H1 (cell line): ENCODE data around the gene PRKN. TPM values are rescaled to one million over a fixed set of nuclear protein-coding genes. Genes with fewer than 3 reads are reported as not detected.

Experiments used
- CTCF ChIA-PET: fragments of 300-600 bp; sonication (Branson Sonifier 250); formaldehyde crosslinking; loops from one replicate; lab custom pipeline; 2021; ENCODE audit not compliant: partially characterized antibody; lab: Charles Lee
- POLR2A ChIA-PET: fragments of 300-600 bp; sonication (Branson Sonifier 250); formaldehyde crosslinking; loops from one replicate; lab custom pipeline; 2021; ENCODE audit warnings: inconsistent platforms; ENCODE audit not compliant: partially characterized antibody; lab: Charles Lee
- DNase-seq, 2 experiments: peaks; one replicate each; pipeline versions ENCODE4 v3.0.0 to v3.0.0-alpha.2; 2010 to 2022; ENCODE audit warnings: low spot score in 2 of 2, low read depth in 1 of 2, mixed read lengths in 1 of 2
- FAIRE-seq: peaks from 2 replicates; lab custom pipeline; 2011; peaks lifted over from hg19 to GRCh38; lab: Jason Lieb, UNC
- H2AFZ ChIP-seq: 2 replicates; pipeline ENCODE4 v1.8.1; 2012; ENCODE audit warnings: low read length, inconsistent platforms
- H2AK5ac ChIP-seq: 2 replicates; pipeline ENCODE4 v1.6.1; 2013; ENCODE audit warnings: low read depth, low read length
- H2BK120ac ChIP-seq: replicated peaks from 2 replicates; pipeline ENCODE3; 2013; ENCODE audit warnings: low read depth, low read length, inconsistent platforms
- H2BK12ac ChIP-seq: 2 replicates; pipeline ENCODE4 v1.6.1; 2013; ENCODE audit warnings: low read depth, low read length
- H2BK15ac ChIP-seq: 2 replicates; pipeline ENCODE4 v1.6.1; 2013; ENCODE audit warnings: low read length
- H2BK20ac ChIP-seq: 2 replicates; pipeline ENCODE4 v1.6.1; 2013; ENCODE audit warnings: low read length
- H2BK5ac ChIP-seq: 2 replicates; pipeline ENCODE4 v1.6.1; 2013; ENCODE audit warnings: low read depth, low read length
- H3K14ac ChIP-seq: 2 replicates; pipeline ENCODE4 v1.6.1; 2013; ENCODE audit warnings: inconsistent platforms; ENCODE audit not compliant: insufficient read length
- H3K18ac ChIP-seq: 2 replicates; pipeline ENCODE4 v1.6.1; 2013; ENCODE audit warnings: low read length; ENCODE audit errors: extremely low read depth
- H3K23ac ChIP-seq: 2 replicates; pipeline ENCODE4 v1.6.1; 2013; ENCODE audit warnings: inconsistent platforms; ENCODE audit not compliant: insufficient read length
- H3K23me2 ChIP-seq: 2 replicates; pipeline ENCODE4 v1.6.1; 2013; ENCODE audit warnings: low read depth, low read length
- H3K27ac ChIP-seq: 2 replicates; pipeline ENCODE4 v1.6.1; 2011; ENCODE audit warnings: low read depth, low read length, inconsistent platforms
- H3K27me3 ChIP-seq, 4 experiments: replicated peaks in 1 of 4; 1 replicate in 1 of 4; 2 replicates in 3 of 4; pipeline versions ENCODE4 v1.6.1 to v1.8.1; 2011 to 2013; ENCODE audit warnings: low read length in 3 of 4, mild to moderate bottlenecking in 3 of 4, inconsistent platforms in 2 of 4, mixed read lengths in 2 of 4, moderate library complexity in 1 of 4; ENCODE audit not compliant: control insufficient read depth in 3 of 4, insufficient read depth in 3 of 4; ENCODE audit errors: extremely low read depth in 1 of 4
- H3K36me3 ChIP-seq, 4 experiments: 2 replicates each; pipeline versions ENCODE4 v1.6.1 to v1.8.1; 2011 to 2013; ENCODE audit warnings: mild to moderate bottlenecking in 4 of 4, low read length in 3 of 4, moderate library complexity in 2 of 4, control low read depth in 1 of 4, inconsistent platforms in 1 of 4; ENCODE audit not compliant: insufficient read depth in 4 of 4, control insufficient read depth in 2 of 4
- H3K4ac ChIP-seq: replicated peaks from 2 replicates; pipeline ENCODE3; 2013; ENCODE audit warnings: low read length, low read depth, mixed read lengths, inconsistent platforms; ENCODE audit not compliant: insufficient read length
- H3K4me1 ChIP-seq, 4 experiments: replicated peaks in 1 of 4; 1 replicate in 1 of 4; 2 replicates in 3 of 4; pipeline versions ENCODE4 v1.6.1 to v1.8.1; 2011 to 2013; ENCODE audit warnings: low read length in 3 of 4, inconsistent platforms in 2 of 4, mixed read lengths in 1 of 4; ENCODE audit not compliant: insufficient read depth in 4 of 4, control insufficient read depth in 3 of 4
- H3K4me2 ChIP-seq, 2 experiments: 2 replicates each; pipeline versions ENCODE4 v1.6.1 to v1.8.1; 2011 to 2013; ENCODE audit warnings: low read depth in 2 of 2, low read length in 2 of 2, control low read depth in 1 of 2, inconsistent platforms in 1 of 2, mild to moderate bottlenecking in 1 of 2; ENCODE audit not compliant: insufficient read depth in 1 of 2
- H3K4me3 ChIP-seq, 4 experiments: fragments of 200-600, 300-600 bp in 1 of 4; sonication (generic), shearing (Covaris generic), sonication (Bioruptor Twin) in 1 of 4; 2 replicates each; pipeline versions ENCODE4 v1.5.1 to v1.8.1; 2011 to 2016; ENCODE audit warnings: low read length in 4 of 4, low read depth in 3 of 4, control low read depth in 2 of 4, inconsistent platforms in 2 of 4, mild to moderate bottlenecking in 2 of 4, mixed read lengths in 1 of 4, moderate library complexity in 1 of 4; ENCODE audit not compliant: insufficient read depth in 2 of 4; ENCODE audit errors: extremely low read depth in 1 of 4
- H3K56ac ChIP-seq: replicated peaks from 2 replicates; pipeline ENCODE3; 2013; ENCODE audit warnings: low read depth, mild to moderate bottlenecking, mixed read lengths, low read length, inconsistent platforms; ENCODE audit not compliant: insufficient read length
- H3K79me1 ChIP-seq: 2 replicates; pipeline ENCODE4 v1.6.1; 2013; ENCODE audit warnings: low read depth, low read length, control low read depth
- H3K79me2 ChIP-seq, 2 experiments: 2 replicates each; pipeline versions ENCODE4 v1.6.1 to v1.8.1; 2012 to 2013; ENCODE audit warnings: low read length in 2 of 2, mild to moderate bottlenecking in 2 of 2, inconsistent platforms in 1 of 2; ENCODE audit not compliant: insufficient read depth in 2 of 2, control insufficient read depth in 1 of 2
- H3K9ac ChIP-seq, 4 experiments: replicated peaks in 1 of 4; 1 replicate in 1 of 4; 2 replicates in 3 of 4; pipeline versions ENCODE4 v1.6.1 to v1.8.1; 2011 to 2013; ENCODE audit warnings: low read depth in 3 of 4, low read length in 3 of 4, control low read depth in 2 of 4, mild to moderate bottlenecking in 2 of 4, moderate library complexity in 2 of 4, inconsistent platforms in 1 of 4; ENCODE audit errors: extremely low read depth in 1 of 4
- H3K9me3 ChIP-seq, 2 experiments: 2 replicates each; pipeline versions ENCODE4 v1.6.1 to v1.8.1; 2012 to 2013; ENCODE audit warnings: mild to moderate bottlenecking in 2 of 2, moderate library complexity in 2 of 2, control low read depth in 1 of 2, inconsistent platforms in 1 of 2, low read depth in 1 of 2, low read length in 1 of 2, mixed read lengths in 1 of 2; ENCODE audit not compliant: insufficient read depth in 2 of 2
- H4K20me1 ChIP-seq, 2 experiments: replicated peaks in 1 of 2; 2 replicates each; pipeline versions ENCODE3 to v1.8.1; 2011 to 2013; ENCODE audit warnings: inconsistent platforms in 2 of 2, low read length in 2 of 2, mild to moderate bottlenecking in 1 of 2; ENCODE audit not compliant: insufficient read depth in 2 of 2, control insufficient read depth in 1 of 2
- H4K5ac ChIP-seq: 2 replicates; pipeline ENCODE4 v1.6.1; 2013; ENCODE audit warnings: low read length, low read depth, mixed read lengths, inconsistent platforms; ENCODE audit not compliant: insufficient read length
- H4K8ac ChIP-seq: 2 replicates; pipeline ENCODE4 v1.8.0; 2013; ENCODE audit warnings: mild to moderate bottlenecking, moderate library complexity, low read length, inconsistent platforms; ENCODE audit not compliant: insufficient read depth; ENCODE audit errors: extremely low read depth
- H4K91ac ChIP-seq: replicated peaks from 2 replicates; pipeline ENCODE3; 2013; ENCODE audit warnings: low read length, mixed read lengths, inconsistent platforms; ENCODE audit not compliant: insufficient read length
- CHD1 ChIP-seq: IDR thresholded peaks from 2 replicates; pipeline ENCODE4 v1.6.1; 2012; ENCODE audit warnings: low read depth, low read length, improper control_type of control experiment
- GTF2F1 ChIP-seq: IDR thresholded peaks from 2 replicates; pipeline ENCODE4 v1.6.1; 2012; ENCODE audit warnings: low read depth, low read length, improper control_type of control experiment, borderline replicate concordance
- WGBS, 2 experiments: shearing (Covaris generic) in 1 of 2; methylation state at CpG; one replicate each; pipeline versions ENCODE4 v1.1.6 to v1.1.7; 2013 to 2015; ENCODE audit warnings: low lambda C conversion rate in 2 of 2, mixed read lengths in 2 of 2, inconsistent platforms in 1 of 2, low coverage in 1 of 2, missing lambda C conversion rate in 1 of 2; ENCODE audit not compliant: insufficient replicate concordance in 2 of 2, insufficient coverage in 1 of 2, insufficient read length in 1 of 2; ENCODE audit errors: extremely low coverage in 1 of 2, missing lambda C conversion rate in 1 of 2; 5-methylcytosine and 5-hydroxymethylcytosine counted together
- polyA plus RNA-seq, 7 experiments: library from polyadenylated mRNA; depleted of rRNA in 3 of 7; stranded (reverse) in 5 of 7; unstranded in 2 of 7; fragments of >200 nt in 5 of 7; fragments of 200-250 nt in 2 of 7; gene quantifications; 1 replicate in 5 of 7; 2 replicates in 1 of 7; 4 replicates in 1 of 7; pipeline versions ENCODE4 v1.2.1 to v1.2.3, GENCODE V29; 2011 to 2013; ENCODE audit warnings: missing spikeins in 2 of 7, mixed read lengths in 2 of 7
- total RNA-seq: library from RNA; stranded (reverse); fragmentation: NEBNext Ultra II Directional; extraction: Animal tissue kit (Norgen Biotek cat#: 25700); gene quantifications from 2 replicates; pipeline ENCODE4 v1.2.1, GENCODE V29; 2021

The PRKN gene
- total and polyA plus RNA-seq, 2 of the 8 experiments (the other 6 are each of a cell fraction or from before 2014, with no cell fraction given) = 0.13 to 0.29 TPM

DNA sequence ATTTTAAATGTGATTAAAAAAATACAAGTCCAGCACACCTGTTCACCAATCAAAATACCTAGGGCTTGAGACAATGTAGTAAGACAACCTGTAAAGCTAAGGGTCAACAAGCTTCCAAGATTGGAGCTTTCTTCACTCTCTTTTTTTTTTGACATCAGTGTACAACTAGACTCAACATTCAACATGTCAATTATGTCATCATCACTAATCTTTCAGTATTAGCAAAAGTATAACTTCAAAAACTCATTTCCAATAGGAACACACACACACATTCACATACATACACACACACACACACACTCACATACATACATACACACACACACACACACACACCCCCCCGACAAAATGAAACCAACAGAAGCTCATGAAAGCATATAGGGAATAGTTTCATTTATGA is 26.0 kb downstream of the PRKN start:
- no peak for DNase-seq
- H4K91ac ChIP-seq = no peak overlapping the region
- H3K23ac ChIP-seq = no peak overlapping the region
- ChIA-PET POLR2A (no interaction called here), CTCF (interaction anchor here (0.7 kb wide), 1 partner anchor 155 kb away, joined by 4 read pairs; no protein-coding TSS in a partner anchor)
- H2BK120ac ChIP-seq = no peak overlapping the region
- H3K36me3 ChIP-seq = no peaks in the 10 kb centered on the region
- no peak overlapping the region for H3K18ac ChIP-seq
- H2AFZ ChIP-seq = no peak overlapping the region
- TF ChIP-seq GTF2F1 = no peak
- no peak for TF ChIP-seq CHD1
- no peak overlapping the region for H2BK15ac ChIP-seq
- no peak overlapping the region for H2BK20ac ChIP-seq
- H4K20me1 ChIP-seq = no peaks in the 10 kb centered on the region
- H2BK5ac ChIP-seq = no peak overlapping the region
- H3K23me2 ChIP-seq = no peaks in the 10 kb centered on the region
- H3K79me2 ChIP-seq = no peaks in the 10 kb centered on the region
- no peak overlapping the region for H2BK12ac ChIP-seq
- no peaks in the 10 kb centered on the region for H3K4me1 ChIP-seq
- 92% methylated on average over 1 of the region's 1 CpG; no CpG with 5 or more reads in 1 of the 2 experiments for WGBS, 2 experiments
- no peaks in the 10 kb centered on the region for H3K27me3 ChIP-seq
- H3K4ac ChIP-seq = no peak overlapping the region
- no peaks in the 10 kb centered on the region for H3K9me3 ChIP-seq
- no peak overlapping the region for H3K56ac ChIP-seq
- no peak overlapping the region for H2AK5ac ChIP-seq
- H4K8ac ChIP-seq = no peak overlapping the region
- H3K4me2 ChIP-seq = no peak overlapping the region
- H3K4me3 ChIP-seq = no peak overlapping the region
- no peak overlapping the region for H3K9ac ChIP-seq
- no peaks in the 10 kb centered on the region for H3K79me1 ChIP-seq
- no peak overlapping the region for H4K5ac ChIP-seq
- no peak overlapping the region for H3K27ac ChIP-seq
- FAIRE-seq = no peak
- no peak overlapping the region for H3K14ac ChIP-seq
